Gastroesophageal sphincter (tissue), 3 donors: ENCODE data around the gene NHP2.

Experiments
- POLR2A ChIP-seq, 2 donors: fragments of 450-650 bp; IDR thresholded peaks; one replicate each; pipeline ENCODE4 v1.6.1; 2017; ENCODE audit warnings: antibody characterized with exemption in 2 of 2, mild to moderate bottlenecking in 2 of 2, moderate library complexity in 1 of 2
- POLR2AphosphoS5 ChIP-seq: sonication (generic); formaldehyde crosslinking; IDR thresholded peaks from one replicate; pipeline ENCODE4 v1.6.1; 2017; ENCODE audit warnings: antibody characterized with exemption
- TF ChIP-seq, protein P1 (sequence below), 4 experiments: fragments of 200-600 bp in 2 of 4; fragments of 450-650 bp in 2 of 4; sonication (generic) in 1 of 4; IDR thresholded peaks; one replicate each; pipeline ENCODE4 v1.5.1; 2017 to 2019; ENCODE audit warnings: antibody characterized with exemption in 4 of 4, mild to moderate bottlenecking in 2 of 4, moderate library complexity in 2 of 4

- no peak for TF ChIP-seq POLR2A (IDR thresholded peaks at IDR 0.05)
- no peak for TF ChIP-seq POLR2AphosphoS5
- TF ChIP-seq, protein P1, sequence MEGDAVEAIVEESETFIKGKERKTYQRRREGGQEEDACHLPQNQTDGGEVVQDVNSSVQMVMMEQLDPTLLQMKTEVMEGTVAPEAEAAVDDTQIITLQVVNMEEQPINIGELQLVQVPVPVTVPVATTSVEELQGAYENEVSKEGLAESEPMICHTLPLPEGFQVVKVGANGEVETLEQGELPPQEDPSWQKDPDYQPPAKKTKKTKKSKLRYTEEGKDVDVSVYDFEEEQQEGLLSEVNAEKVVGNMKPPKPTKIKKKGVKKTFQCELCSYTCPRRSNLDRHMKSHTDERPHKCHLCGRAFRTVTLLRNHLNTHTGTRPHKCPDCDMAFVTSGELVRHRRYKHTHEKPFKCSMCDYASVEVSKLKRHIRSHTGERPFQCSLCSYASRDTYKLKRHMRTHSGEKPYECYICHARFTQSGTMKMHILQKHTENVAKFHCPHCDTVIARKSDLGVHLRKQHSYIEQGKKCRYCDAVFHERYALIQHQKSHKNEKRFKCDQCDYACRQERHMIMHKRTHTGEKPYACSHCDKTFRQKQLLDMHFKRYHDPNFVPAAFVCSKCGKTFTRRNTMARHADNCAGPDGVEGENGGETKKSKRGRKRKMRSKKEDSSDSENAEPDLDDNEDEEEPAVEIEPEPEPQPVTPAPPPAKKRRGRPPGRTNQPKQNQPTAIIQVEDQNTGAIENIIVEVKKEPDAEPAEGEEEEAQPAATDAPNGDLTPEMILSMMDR (IDR thresholded peaks at IDR 0.05): no peak
These were observed 33.3 kb upstream of the NHP2 start, which contains the start of gene GMCL2 for GRCh38 chr5:178187014-178187413.
